NCI-H460 (cell line): ENCODE data around the gene CCDC71L. TPM values are rescaled to one million over a fixed set of nuclear protein-coding genes. Genes with fewer than 3 reads are reported as not detected.
"Not testable (repeated sequence)": the region's sequence is repeated elsewhere in the genome, so short reads cannot be mapped to it uniquely, and the experiment has no call there.

Source experiments
- DNase-seq: peaks from one replicate; pipeline ENCODE4 v3.0.0-alpha.2; 2016; ENCODE audit warnings: low read depth; ENCODE audit errors: extremely low read depth
- polyA plus RNA-seq: library from polyadenylated mRNA; depleted of rRNA; stranded (reverse); fragments of >200 nt; gene quantifications from 2 replicates; pipeline ENCODE4 v1.2.3, GENCODE V29; 2014; cell fraction: nucleus; rRNA removed
- total RNA-seq: library from RNA; depleted of rRNA; stranded (reverse); fragments of >200 nt; shearing (Covaris generic); gene quantifications from 2 replicates; pipeline ENCODE4 v1.2.3, GENCODE V29; 2014; rRNA removed

The CCDC71L gene
- 8.3 and 11.1 TPM in 2 replicates for total RNA-seq
- polyA plus RNA-seq: 6.8 and 7.7 TPM in 2 replicates

GRCh38 chr7:106660862-106661720 lies at the start of gene CCDC71L:
CCDC71L (minus strand) TSS chr7:106661158; CDS start chr7:106660896, 262 bp downstream.
- peak; percentile 84 for DNase-seq

- not testable (repeated sequence) for DNase-seq
Observed at GRCh38 chr7:106709604-106710003, 48.6 kb upstream of the CCDC71L start.

- DNase-seq: no peak
Observed at GRCh38 chr7:106704000-106704840, 43.3 kb upstream of the CCDC71L start.

GRCh38 chr7:106693677-106694353 lies 32.9 kb upstream of the CCDC71L start:
- no peak for DNase-seq

GRCh38 chr7:106692450-106693051 lies 31.6 kb upstream of the CCDC71L start:
- DNase-seq: no peak

GRCh38 chr7:106688161-106688560 lies 27.2 kb upstream of the CCDC71L start:
- not testable (repeated sequence) for DNase-seq

GRCh38 chr7:106683941-106684340 lies 23.0 kb upstream of the CCDC71L start:
- DNase-seq: no peak

- no peak for DNase-seq
Observed at GRCh38 chr7:106681815-106682495, 21.0 kb upstream of the CCDC71L start.

- no peak for DNase-seq
Observed at GRCh38 chr7:106679153-106679931, 18.4 kb upstream of the CCDC71L start.

- no peak for DNase-seq
Observed at GRCh38 chr7:106678795-106679152, 17.8 kb upstream of the CCDC71L start.

GRCh38 chr7:106676506-106676905 lies 15.5 kb upstream of the CCDC71L start:
- DNase-seq: not testable (repeated sequence)

GRCh38 chr7:106673688-106674087 lies 12.7 kb upstream of the CCDC71L start:
- DNase-seq: not testable (repeated sequence)

GRCh38 chr7:106671930-106672329 lies 11.0 kb upstream of the CCDC71L start:
- not testable (repeated sequence) for DNase-seq

- no peak for DNase-seq
Observed at GRCh38 chr7:106671160-106671559, 10.2 kb upstream of the CCDC71L start.

GRCh38 chr7:106668861-106669524 lies 8.0 kb upstream of the CCDC71L start:
- DNase-seq: no peak

- DNase-seq: no peak
Observed at GRCh38 chr7:106666353-106666752, 5.4 kb upstream of the CCDC71L start.

GRCh38 chr7:106664343-106664742 lies 3.4 kb upstream of the CCDC71L start:
- DNase-seq: no peak
